ENCODE results near the gene PANX2.

PANX2 gene

GRCh38 chr22:50171319-50171964 is 911 bp downstream of the PANX2 start:
- no peak for DNase-seq

- DNase-seq, result no peak
These were observed 1.5 kb downstream of the PANX2 start for GRCh38 chr22:50171965-50172421.

GRCh38 chr22:50173311-50173982 is 2.9 kb downstream of the PANX2 start:
- DNase-seq, result no peak

GRCh38 chr22:50173983-50174355 is 3.4 kb downstream of the PANX2 start:
- DNase-seq, result no peak

- DNase-seq, result no peak
These were observed 4.1 kb downstream of the PANX2 start for GRCh38 chr22:50174382-50175190.

- DNase-seq, result no peak
These were observed 4.6 kb downstream of the PANX2 start for GRCh38 chr22:50175191-50175461.

- no peak for DNase-seq
These were observed 5.7 kb downstream of the PANX2 start for GRCh38 chr22:50175921-50176849.

- no peak for DNase-seq
These were observed 6.5 kb downstream of the PANX2 start for GRCh38 chr22:50176850-50177536.

GRCh38 chr22:50177537-50178470 is 7.3 kb downstream of the PANX2 start:
- DNase-seq, result no peak

- no peak for DNase-seq
These were observed 7.9 kb downstream of the PANX2 start for GRCh38 chr22:50178471-50178864.

- DNase-seq, result no peak
These were observed 8.6 kb downstream of the PANX2 start for GRCh38 chr22:50178871-50179869.

- DNase-seq, result no peak
These were observed 9.6 kb downstream of the PANX2 start for GRCh38 chr22:50179937-50180726.

GRCh38 chr22:50180727-50181521 is 10.4 kb downstream of the PANX2 start:
- no peak for DNase-seq

- no peak for DNase-seq
These were observed 11.9 kb downstream of the PANX2 start for GRCh38 chr22:50182176-50183081.

GRCh38 chr22:50183141-50183971 is 12.8 kb downstream of the PANX2 start:
- no peak for DNase-seq

Measured in 8988T (cell line).